CD4-positive, alpha-beta T cell treated with Interferon gamma for 1 hour (primary cell): Measurements from ENCODE around the gene TMF1.

ENCODE experiments used
- DNase-seq: peaks from one replicate; pipeline ENCODE4 v3.0.0-alpha.2; 2020

The TMF1 gene

GRCh38 chr3:69012100-69012799, 39.9 kb downstream of the TMF1 start:
- no peak for DNase-seq

- DNase-seq, result no peak
These were observed 40.9 kb downstream of the TMF1 start for GRCh38 chr3:69011096-69011730.

GRCh38 chr3:69009559-69010410, 42.3 kb downstream of the TMF1 start:
- no peak for DNase-seq

GRCh38 chr3:69008980-69009379, 43.2 kb downstream of the TMF1 start:
- no peak for DNase-seq

- DNase-seq, result no peak
These were observed 46.2 kb downstream of the TMF1 start for GRCh38 chr3:69005791-69006482.

- DNase-seq, result no peak
These were observed 46.9 kb downstream of the TMF1 start for GRCh38 chr3:69005071-69005790.

- DNase-seq, result no peak
These were observed 48.0 kb downstream of the TMF1 start for GRCh38 chr3:69004138-69004537.

- no peak for DNase-seq
These were observed 52.5 kb downstream of the TMF1 start for GRCh38 chr3:68999605-69000004.

- DNase-seq, result no peak
These were observed 53.0 kb downstream of the TMF1 start for GRCh38 chr3:68999158-68999557.

GRCh38 chr3:68997887-68998286, 54.2 kb downstream of the TMF1 start:
- DNase-seq, result no peak

GRCh38 chr3:68996356-68996995, 55.7 kb downstream of the TMF1 start:
- DNase-seq, result no peak

GRCh38 chr3:68988740-68989139, 63.4 kb downstream of the TMF1 start:
- no peak for DNase-seq

GRCh38 chr3:68987322-68987721, 64.8 kb downstream of the TMF1 start:
- no peak for DNase-seq

- no peak for DNase-seq
These were observed 65.5 kb downstream of the TMF1 start for GRCh38 chr3:68986496-68987208.

- DNase-seq, result no peak
These were observed 66.9 kb downstream of the TMF1 start for GRCh38 chr3:68985146-68985790.

- DNase-seq, result no peak
These were observed 68.1 kb downstream of the TMF1 start for GRCh38 chr3:68984011-68984530.

- DNase-seq, result no peak
These were observed 74.5 kb downstream of the TMF1 start for GRCh38 chr3:68977486-68978167.

- no peak for DNase-seq
These were observed 77.4 kb downstream of the TMF1 start for GRCh38 chr3:68974711-68975110.

- no peak for DNase-seq
These were observed 78.5 kb downstream of the TMF1 start for GRCh38 chr3:68973639-68974038.
